ENCODE data around the gene SRR.

DNA sequence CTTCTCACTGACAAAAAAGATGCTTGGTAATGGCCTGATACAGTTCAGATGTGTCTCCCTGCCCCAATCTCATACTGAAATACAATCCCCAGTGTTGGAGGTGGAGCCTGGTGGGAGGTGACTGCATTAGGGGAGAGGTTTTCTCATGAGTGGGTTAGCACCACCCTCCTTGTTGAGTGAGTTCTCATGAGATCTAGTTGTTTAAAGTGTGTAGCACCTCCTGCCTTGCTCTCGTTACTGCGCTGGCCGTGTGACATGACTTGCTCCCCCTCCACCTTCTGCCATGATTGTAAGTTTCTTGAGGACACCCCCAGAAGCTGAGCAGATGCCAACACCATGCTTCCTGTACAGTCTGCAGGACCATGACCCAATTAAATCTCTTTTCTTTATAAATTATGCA, 27.6 kb downstream of the SRR start:
- TF ChIP-seq, protein P1, sequence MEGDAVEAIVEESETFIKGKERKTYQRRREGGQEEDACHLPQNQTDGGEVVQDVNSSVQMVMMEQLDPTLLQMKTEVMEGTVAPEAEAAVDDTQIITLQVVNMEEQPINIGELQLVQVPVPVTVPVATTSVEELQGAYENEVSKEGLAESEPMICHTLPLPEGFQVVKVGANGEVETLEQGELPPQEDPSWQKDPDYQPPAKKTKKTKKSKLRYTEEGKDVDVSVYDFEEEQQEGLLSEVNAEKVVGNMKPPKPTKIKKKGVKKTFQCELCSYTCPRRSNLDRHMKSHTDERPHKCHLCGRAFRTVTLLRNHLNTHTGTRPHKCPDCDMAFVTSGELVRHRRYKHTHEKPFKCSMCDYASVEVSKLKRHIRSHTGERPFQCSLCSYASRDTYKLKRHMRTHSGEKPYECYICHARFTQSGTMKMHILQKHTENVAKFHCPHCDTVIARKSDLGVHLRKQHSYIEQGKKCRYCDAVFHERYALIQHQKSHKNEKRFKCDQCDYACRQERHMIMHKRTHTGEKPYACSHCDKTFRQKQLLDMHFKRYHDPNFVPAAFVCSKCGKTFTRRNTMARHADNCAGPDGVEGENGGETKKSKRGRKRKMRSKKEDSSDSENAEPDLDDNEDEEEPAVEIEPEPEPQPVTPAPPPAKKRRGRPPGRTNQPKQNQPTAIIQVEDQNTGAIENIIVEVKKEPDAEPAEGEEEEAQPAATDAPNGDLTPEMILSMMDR (IDR thresholded peaks at IDR 0.05; ENCODE audit: insufficient read depth, low read length, poor library complexity, severe bottlenecking), result no peak
- no peak for TF ChIP-seq EZH2phosphoT487 (conservative IDR thresholded peaks at IDR 0.05; ENCODE audit: low read length)
